Globus pallidus (tissue), 1 donor: ENCODE results near the gene PPP2R5D.

Experiments used
- DNase-seq: peaks from one replicate; pipeline ENCODE4 v3.0.0-alpha.2; 2015; ENCODE audit warnings: low spot score

Gene PPP2R5D

GRCh38 chr6:42963855-42964605 lies 20.3 kb upstream of the PPP2R5D start:
- DNase-seq: no peak

GRCh38 chr6:42966571-42966970 lies 17.8 kb upstream of the PPP2R5D start:
- DNase-seq: no peak

- no peak for DNase-seq
Observed at GRCh38 chr6:42967228-42967627, 17.1 kb upstream of the PPP2R5D start.

DNA sequence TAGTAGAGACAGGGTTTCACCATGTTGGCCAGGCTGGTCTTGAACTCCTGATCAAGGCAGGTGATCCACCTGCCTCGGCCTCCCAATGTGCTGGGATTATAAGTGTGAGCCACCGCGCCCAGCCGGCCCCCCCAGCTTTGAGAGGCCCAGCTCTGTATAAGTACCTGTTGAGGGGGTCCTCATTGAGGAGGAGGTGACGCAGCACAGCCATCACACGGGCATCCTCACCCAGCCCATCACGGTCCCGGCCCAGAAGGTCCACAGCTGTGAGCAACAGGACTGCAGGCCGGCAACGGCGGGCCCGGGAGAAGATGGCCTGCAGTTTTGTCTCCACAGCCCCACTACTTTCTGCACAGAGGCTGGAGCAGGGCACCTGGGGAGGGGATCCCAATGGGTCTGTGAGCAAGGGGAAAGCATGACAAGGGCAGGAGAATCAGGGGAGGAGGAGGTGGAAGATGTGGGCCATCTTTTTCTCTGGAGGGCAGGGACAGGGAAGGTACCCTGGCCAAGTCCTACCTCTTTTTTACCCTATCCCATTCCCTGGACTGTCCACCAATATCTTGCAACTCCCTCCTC lies 16.2 kb upstream of the PPP2R5D start:
- no peak for DNase-seq

- DNase-seq: no peak
Observed at GRCh38 chr6:42968783-42969182, 15.6 kb upstream of the PPP2R5D start.

DNA sequence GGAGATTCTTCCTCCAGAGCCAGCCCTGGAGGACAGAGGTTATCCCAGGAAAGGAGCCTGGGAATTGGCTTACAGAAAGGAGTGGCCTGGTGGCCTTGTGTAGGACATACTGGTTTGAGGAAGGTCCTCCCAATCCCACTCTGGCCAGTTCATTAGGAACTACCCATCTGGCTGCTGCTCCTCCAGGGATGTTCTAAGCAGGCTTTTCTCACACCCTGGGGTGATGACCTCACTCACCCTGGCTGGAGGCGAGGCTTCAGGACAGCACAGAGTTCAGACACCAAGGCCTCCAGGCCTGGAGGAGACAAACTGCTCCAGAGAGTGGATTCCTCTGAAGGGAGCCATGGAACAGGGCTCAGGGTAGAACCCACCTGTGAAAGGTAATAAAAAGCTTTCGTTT lies 14.9 kb upstream of the PPP2R5D start:
- no peak for DNase-seq

DNA sequence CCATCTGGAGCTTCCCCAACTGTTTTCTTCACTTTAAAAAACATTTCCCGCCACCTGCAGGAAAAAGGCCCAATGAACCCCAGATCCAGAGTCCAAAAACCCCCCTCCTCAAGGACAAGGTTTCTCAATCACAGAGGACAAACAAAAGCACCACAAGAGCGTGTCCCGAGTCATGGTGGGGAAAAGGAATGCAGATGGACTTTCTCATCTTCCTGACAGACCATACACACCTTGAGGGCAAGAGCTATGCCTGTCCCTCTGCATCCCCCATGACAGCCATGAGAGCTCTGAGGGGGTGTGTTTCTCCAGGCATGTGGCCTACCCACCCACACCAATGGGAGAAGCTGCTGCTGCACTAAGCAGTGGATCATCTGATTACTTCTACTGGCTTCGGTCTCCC lies 14.4 kb upstream of the PPP2R5D start:
- DNase-seq: no peak

DNA sequence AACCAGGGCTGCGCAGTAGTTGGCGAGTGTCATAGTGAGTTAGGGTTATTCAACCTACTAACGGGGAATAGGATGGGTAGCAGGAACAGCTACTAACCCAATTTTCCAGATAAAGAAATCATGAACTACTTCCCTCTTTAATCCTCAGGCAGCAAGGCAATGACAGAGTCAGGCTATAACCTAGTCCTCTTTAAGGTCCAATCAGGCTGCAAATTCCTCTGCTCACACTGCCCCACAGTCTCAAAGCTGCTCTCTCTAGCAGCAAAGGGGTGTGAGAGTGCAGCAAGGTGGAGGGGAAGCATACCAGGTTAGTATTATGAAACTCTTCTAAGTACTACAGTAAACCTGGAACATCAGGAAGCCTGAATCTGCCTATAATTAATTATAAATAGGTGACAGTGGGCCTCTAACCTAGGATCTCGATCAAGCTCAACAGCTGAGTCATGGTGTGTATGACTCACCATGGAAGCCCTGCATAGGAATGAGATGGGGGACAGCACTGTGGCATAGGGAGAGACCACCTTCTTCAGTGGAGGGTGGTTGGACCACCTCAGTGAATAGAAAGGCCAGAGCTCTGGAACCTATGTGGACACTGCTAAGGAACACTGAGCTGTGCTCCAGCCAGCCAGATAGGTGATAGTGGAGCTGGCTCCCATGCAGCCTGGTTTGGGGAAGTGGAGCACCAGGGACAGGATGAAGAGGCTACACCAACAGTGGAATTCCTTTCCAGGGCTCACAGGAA lies 13.3 kb upstream of the PPP2R5D start:
- DNase-seq: no peak

DNA sequence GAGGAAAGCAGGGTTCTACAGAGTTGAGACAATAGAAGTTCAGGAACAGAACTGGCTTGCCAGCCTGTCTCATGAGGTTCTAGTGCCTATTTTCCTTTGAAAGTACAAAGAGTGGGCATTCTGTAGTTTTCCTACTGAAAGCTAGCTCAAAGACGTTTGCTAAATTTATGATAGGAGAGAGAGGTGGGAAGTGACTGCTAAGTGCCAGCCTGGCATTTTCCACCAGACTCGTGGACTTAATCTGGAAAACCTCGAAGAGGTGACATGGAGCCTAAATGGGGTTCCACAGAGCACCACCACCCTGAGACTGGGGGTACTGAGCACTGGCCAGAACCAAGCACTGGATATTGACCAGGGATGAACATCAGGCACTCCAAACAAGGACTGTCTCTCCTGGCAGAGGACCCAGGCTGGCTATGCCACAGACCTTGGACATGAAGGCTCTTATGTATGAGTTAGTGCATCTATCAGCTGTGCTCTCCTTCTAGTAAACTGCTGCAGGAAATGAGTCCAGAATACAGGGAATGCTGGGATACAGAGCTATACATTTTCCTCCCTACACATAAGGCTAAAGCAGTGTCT lies 12.5 kb upstream of the PPP2R5D start:
- no peak for DNase-seq

DNA sequence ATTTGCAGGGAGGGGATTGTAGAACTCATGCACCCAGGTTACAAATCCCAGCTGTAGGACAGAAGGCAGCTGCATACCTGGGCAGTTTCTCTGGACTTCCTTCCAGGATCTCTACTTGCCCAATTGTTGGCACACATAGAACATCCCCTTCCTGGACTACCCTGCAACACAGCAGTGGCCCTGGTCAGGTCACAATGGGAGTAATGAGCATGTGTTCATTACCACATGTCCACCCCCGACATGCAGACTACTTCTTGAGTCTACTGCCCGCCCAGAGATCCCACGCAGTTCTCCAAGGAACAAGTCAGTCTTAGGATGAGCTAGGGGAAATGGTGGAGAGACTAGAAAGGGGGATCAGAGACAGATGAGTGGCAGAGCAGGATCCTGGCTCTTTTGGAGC lies 10.4 kb upstream of the PPP2R5D start:
- DNase-seq: no peak

DNA sequence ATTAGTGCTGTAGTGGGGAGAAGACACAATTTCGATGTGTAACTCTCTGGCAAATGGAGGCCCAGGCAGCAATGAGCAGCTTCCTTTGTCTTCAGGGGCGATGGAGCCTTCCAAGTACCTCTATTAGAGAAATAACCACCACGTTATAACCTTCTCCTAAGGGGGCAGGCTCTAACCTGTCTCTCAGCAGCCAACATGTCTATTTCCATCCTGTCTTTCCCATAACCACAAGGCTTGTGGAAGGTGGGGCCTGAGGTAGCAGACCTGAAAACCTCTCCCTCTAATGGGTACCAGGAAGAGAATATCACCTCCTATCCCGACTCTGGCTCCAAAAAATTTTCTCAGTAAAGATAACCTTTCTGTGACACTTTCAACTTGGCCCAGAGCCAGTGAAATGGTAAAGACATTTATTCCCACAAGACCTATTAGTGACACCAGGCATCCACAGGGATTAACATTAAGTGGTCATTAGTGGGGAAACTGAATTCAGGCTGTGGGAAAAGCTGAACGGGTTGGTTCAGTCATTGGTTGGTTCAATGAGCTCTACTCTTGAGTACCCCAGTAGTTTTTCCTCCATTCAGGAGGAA lies 9.4 kb upstream of the PPP2R5D start:
- no peak for DNase-seq

DNA sequence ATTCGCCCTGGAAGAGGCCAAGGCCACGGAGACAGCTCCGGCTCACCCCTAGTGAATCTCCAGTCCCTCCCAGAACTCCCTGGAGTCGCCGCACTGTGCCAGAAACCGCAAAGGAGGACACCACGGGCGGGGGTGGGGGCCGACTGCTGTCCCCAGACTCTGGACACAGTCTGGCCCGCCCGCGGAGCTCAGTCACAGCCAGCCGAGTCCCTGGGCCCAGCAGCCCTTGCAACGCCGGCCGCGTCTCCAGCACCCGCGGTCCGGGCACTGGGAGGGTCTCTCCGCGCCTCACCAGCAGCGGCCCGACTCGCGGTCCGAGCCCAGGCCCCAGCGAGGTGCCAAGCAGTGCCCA lies 5.9 kb upstream of the PPP2R5D start:
- no peak for DNase-seq

DNA sequence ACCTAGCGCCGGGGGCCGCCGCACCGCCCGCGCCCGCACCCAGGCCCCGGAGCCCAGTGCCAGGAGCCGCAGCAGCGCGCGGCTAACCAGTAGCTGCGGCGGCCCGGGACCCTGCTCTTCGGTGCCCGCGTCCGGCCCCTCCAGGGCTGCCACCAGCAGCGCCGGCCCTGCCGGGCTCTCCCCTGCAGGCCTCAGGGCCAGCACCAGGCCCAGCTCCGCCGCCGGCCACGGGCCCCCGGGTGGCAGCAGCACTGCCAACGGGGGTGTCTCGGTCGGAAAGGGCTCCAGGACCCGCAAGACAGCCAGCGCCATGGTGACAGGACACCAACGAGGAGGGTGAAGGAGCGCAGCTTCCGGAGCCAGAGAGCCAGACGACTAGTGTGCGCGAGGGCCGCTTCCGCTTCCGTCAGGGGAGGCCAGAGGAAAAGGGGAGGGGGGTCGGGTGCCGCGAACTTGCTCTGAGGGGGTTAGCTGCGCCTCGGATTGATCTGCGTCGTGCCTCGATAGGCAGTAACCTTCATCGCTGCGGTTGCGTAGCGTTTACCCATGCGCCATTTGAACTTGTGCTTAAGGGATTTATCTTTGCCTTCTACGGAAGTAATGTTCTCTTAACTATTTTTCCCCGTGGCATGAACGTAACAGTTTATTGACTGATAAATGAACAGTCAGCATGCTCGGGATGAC lies 5.4 kb upstream of the PPP2R5D start, which contains the start of gene PEX6:
Gene PEX6, minus strand, starts transcription at position 343 of the 684 bp plus-strand sequence. Its CDS starts 31 bp downstream, at position 312.
- peak; percentile 78 for DNase-seq

- DNase-seq: no peak
Observed at GRCh38 chr6:42979523-42980177, 4.7 kb upstream of the PPP2R5D start.

DNA sequence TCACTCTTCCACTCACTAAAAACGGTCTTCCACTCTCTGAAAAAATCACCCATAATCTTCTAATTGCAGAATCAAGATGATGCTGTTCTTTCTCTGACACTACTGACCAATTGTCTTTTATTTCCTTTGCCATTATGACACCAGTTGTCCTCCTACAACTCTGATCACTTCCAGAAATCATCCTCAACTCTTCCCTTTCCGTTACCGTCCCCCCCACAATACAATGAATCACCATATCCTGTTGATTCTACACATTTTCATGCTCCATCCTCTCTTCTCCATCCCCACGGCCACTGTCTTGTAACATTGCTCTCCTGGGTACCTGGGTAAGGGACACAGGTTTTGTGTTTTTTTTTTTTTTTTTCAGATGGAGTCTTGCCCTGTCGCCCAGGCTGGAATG lies 2.5 kb upstream of the PPP2R5D start:
- DNase-seq: no peak

DNA sequence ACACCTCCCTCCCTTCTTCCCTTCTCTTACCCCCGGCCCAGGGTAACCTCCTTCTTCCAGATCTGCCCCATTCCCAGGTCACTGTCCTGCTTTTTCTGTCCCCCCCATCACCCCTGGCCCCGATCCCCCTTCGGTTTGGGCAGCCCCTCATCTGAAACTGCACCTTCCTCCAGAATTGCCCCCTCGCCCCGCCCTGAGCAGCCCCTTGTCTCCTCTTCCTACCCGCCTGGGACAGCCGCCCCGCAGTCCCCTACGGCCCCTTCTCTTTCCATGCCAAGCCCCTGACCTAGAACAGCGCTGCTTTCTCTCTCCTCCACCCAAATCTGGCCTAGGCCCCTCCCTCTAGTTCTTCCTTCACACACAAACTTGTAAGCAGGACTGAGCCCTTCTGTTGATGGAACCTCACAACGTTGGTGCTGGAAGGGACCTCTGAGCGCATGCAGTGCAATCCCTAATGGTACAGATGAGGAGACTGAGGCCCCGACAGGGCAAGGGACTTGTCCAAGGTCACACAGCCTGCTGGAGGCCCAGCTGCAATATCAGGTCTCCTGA lies 630 bp downstream of the PPP2R5D start:
- DNase-seq: no peak

DNA sequence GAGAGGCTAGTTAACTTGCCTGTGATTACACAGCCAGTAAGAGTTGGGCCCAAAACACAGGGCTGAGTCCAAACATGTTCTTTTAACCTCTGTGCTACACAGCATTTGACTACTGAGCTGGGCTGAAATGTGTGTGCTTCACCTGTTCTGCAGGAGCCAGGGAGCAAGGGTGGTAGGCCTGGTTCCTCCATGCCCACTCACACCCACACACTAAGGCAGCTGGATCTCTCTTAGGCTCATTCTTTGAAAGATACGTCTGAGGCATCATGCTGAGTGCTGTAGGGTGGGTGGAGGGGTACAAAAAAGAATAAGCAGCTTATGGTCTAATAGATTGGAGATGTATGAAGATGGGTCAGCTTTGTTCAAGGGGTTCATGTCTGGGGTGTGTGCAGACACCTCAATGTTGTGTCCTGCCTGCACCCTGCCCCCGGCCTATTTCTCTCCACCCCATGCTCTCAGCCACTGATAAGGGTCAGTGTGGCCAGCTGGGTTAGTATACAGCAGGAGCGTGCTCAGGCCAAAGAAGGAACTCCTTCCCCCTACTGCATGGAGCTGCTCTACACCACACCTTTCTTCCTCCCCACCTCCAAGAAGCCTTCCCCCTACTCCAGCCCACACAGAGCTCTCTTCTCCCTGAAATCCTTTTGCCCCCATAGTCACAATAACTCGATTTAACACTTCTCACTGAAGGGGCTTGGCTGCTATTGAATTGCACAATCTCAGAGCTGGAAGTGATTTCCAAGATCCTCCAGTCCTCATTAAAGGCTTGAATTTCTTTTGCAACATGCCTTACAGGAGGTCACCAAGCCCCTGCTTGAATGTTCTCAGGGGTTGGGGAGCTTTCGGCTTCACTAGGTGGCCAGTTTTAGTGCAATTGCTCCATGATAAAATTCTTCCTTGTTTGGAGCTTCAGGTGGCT lies 3.4 kb downstream of the PPP2R5D start:
- DNase-seq: no peak

GRCh38 chr6:42988486-42989020 lies 4.2 kb downstream of the PPP2R5D start:
- DNase-seq: no peak

DNA sequence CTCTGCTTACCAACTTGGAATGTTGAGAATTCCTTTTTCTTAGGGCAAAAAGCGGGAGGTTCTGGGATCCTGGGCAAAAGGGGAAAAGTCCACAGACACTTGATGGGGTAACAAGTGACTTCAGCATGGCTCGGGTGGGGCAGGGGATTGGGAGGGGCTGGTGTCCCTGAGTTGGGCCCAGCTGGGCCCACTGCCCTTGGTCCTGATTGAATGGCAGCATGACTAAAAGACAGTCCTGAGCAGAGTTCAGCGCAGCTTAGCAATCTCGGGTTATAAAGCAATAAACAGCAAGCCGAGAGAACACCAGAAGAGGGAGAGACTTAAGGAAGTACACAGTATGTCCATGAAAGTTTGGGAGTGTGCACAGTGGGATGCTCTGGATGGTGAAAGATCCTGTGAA lies 5.6 kb downstream of the PPP2R5D start:
- DNase-seq: no peak

GRCh38 chr6:42993445-42993844 lies 9.1 kb downstream of the PPP2R5D start:
- no peak for DNase-seq
